Upper lobe of right lung (tissue), 1 donor: ENCODE data around the gene RMC1. TPM values are rescaled to one million over a fixed set of nuclear protein-coding genes. Genes with fewer than 3 reads are reported as not detected.

Experiments
- ATAC-seq: fragments of 200-7000 bp; cut with Tn5 transposase; one replicate; pipeline ENCODE4 v1.9.1; 2020; ENCODE audit warnings: mild to moderate bottlenecking, moderate library complexity
- DNase-seq: peaks from one replicate; pipeline ENCODE4 v3.0.0-alpha.2; 2020
- H3K27ac ChIP-seq: fragments of 200-600 bp; one replicate; pipeline ENCODE4 v1.8.0; 2022
- H3K27me3 ChIP-seq: fragments of 200-600 bp; one replicate; pipeline ENCODE4 v1.8.0; 2022; ENCODE audit warnings: mild to moderate bottlenecking
- H3K36me3 ChIP-seq: fragments of 200-600 bp; one replicate; pipeline ENCODE4 v1.8.0; 2022
- H3K4me1 ChIP-seq: fragments of 200-600 bp; one replicate; pipeline ENCODE4 v1.8.0; 2022
- H3K4me3 ChIP-seq: fragments of 200-600 bp; one replicate; pipeline ENCODE4 v1.8.0; 2022; ENCODE audit warnings: mild to moderate bottlenecking
- H3K9me3 ChIP-seq: fragments of 200-600 bp; one replicate; pipeline ENCODE4 v1.8.0; 2022
- intact Hi-C: fragments of 100-400 bp; cut with DNase I; formaldehyde crosslinking; loops from one replicate; pipeline ENCODE4 v1.11.0; 2022
- total RNA-seq: library from RNA; stranded (reverse); fragmentation: NEBNext Ultra II Directional; extraction: Animal tissue kit (Norgen Biotek cat#: 25700); gene quantifications from one replicate; pipeline ENCODE4 v1.2.1, GENCODE V29; 2021
- TF ChIP-seq, protein P1 (sequence below): fragments of 200-600 bp; IDR thresholded peaks from one replicate; pipeline ENCODE4 v1.8.0; 2022; ENCODE audit warnings: antibody characterized with exemption
- donor health status: DM: no; HTN: yes; CAD: no; lungs with severe emphysema.

RMC1 gene
- total RNA-seq, 1 donor from 2014 or later = 42.5 TPM

DNA sequence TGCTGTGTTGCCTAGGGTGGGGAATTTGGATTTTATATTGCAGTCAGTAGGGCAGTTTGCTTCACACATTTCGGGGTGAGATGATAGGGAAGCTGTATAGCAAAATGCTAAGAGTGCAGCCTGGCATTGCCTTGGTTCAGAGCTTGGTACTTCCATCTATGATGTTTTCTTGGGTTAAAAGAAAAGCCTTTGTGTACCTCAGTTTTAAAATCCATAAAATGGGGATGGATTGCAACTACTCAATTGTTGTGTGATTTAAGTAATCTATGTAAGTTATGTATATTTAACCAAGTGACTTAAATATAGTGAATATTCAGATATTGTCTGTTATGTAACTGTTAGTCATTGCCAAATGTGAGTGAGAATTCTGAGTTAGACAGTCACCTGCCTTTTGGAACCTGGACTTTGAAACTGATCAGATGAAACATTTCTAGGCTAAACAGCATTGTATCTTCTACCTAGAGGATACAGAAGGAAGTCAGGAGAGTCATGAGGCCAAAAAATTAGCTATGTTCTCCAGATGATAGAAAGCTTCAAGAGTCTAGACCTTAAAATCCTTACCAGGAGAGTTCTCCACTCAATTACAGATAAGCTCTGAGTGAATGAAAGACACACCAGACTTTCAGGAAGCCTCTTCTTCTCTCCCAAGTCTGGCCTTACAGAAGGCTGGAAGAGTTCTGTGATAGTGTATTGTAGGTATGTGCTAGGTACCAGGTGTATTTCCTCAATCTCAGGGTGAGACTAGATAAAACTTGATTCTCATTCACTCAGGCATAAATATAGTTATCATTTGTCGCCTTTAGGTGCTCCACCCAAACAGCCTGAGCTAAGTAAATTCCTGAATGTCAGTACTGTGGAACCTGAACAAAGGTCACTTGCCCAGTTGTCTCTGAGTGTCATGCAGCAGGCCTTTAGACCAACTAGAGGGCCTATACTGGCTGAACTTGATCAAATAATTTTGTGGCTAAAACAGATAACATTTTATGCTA is 42.7 kb upstream of the RMC1 start:
- no peak for DNase-seq
- ATAC-seq = no peak

DNA sequence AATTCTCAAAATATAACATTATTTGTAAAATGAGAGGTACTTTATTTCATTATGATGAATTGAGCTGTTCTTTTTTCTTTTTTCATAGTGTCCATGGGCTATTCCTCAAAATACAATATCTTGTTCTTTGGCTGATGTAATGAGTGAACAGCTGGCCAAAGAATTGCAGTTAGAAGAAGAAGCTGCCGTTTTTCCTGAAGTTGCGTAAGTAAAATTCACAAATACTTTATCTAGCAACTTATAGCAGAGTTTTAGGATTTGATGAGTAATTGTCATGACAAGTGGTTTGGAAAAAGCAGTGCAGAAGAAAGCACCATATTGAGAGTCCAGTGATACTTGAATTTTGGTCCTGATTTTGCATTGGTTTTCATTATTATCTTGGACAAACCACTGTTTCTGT is 40.4 kb upstream of the RMC1 start:
- H3K4me1 ChIP-seq = peaks cover 34% of the 10 kb centered on the region
- H3K36me3 ChIP-seq = peaks cover 62% of the 10 kb centered on the region
- H3K4me3 ChIP-seq = no peak overlapping the region
- intact Hi-C loops = no loop called here
- H3K27me3 ChIP-seq = no peaks in the 10 kb centered on the region
- DNase-seq (no peak), ATAC-seq (no peak)
- TF ChIP-seq, protein P1, sequence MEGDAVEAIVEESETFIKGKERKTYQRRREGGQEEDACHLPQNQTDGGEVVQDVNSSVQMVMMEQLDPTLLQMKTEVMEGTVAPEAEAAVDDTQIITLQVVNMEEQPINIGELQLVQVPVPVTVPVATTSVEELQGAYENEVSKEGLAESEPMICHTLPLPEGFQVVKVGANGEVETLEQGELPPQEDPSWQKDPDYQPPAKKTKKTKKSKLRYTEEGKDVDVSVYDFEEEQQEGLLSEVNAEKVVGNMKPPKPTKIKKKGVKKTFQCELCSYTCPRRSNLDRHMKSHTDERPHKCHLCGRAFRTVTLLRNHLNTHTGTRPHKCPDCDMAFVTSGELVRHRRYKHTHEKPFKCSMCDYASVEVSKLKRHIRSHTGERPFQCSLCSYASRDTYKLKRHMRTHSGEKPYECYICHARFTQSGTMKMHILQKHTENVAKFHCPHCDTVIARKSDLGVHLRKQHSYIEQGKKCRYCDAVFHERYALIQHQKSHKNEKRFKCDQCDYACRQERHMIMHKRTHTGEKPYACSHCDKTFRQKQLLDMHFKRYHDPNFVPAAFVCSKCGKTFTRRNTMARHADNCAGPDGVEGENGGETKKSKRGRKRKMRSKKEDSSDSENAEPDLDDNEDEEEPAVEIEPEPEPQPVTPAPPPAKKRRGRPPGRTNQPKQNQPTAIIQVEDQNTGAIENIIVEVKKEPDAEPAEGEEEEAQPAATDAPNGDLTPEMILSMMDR = no peak
- H3K9me3 ChIP-seq = no peaks in the 10 kb centered on the region
- no peak overlapping the region for H3K27ac ChIP-seq

More for the DNA sequence above, 42.7 kb upstream of the RMC1 start:
- Histone ChIP-seq H3K36me3 (peaks cover 43% of the 10 kb centered on the region), H3K27ac (no peak overlapping the region), H3K4me3 (no peak overlapping the region), H3K9me3 (no peaks in the 10 kb centered on the region), H3K27me3 (no peaks in the 10 kb centered on the region), H3K4me1 (peaks cover 48% of the 10 kb centered on the region)
- TF ChIP-seq, protein P1 = no peak
- intact Hi-C loops = no loop called here

- Histone ChIP-seq H3K27me3 (no peaks in the 10 kb centered on the region), H3K27ac (no peak overlapping the region), H3K9me3 (no peaks in the 10 kb centered on the region), H3K4me1 (no peaks in the 10 kb centered on the region), H3K4me3 (no peak overlapping the region), H3K36me3 (peaks cover 98% of the 10 kb centered on the region)
- intact Hi-C loops = no loop called here
- DNase-seq = no peak
- TF ChIP-seq, protein P1 = no peak
- no peak for ATAC-seq
Observed at GRCh38 chr18:23468753-23469459, 34.4 kb upstream of the RMC1 start.

- intact Hi-C loops = no loop called here
- Histone ChIP-seq H3K4me3 (no peak overlapping the region), H3K4me1 (no peaks in the 10 kb centered on the region), H3K27me3 (no peaks in the 10 kb centered on the region), H3K36me3 (peaks cover 98% of the 10 kb centered on the region), H3K27ac (no peak overlapping the region), H3K9me3 (no peaks in the 10 kb centered on the region)
- DNase-seq (no peak), ATAC-seq (no peak)
- TF ChIP-seq, protein P1 = no peak
Observed at GRCh38 chr18:23470620-23471387, 32.5 kb upstream of the RMC1 start.

DNA sequence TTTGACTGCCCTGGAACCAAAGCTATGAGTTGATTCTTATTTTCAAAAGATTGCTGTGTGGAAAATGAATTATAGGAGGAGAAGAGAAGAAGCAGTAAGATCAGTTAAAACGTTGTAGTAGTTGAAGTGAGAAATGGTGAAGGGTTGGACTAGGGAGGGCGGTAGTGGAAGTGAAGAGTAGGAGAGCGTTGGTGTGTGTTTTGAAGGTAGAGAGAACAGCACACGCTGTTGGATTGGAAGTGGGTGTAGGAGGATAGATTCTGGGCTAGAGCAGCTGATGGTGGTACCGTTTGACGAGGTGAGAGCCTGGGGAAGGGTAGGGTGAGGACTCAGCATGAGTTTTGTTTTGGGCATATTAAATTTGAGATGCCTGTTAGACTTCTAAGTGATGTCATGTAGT is 31.8 kb upstream of the RMC1 start:
- TF ChIP-seq, protein P1 = no peak
- intact Hi-C loops = no loop called here
- H3K4me3 ChIP-seq = no peak overlapping the region
- H3K36me3 ChIP-seq = peaks cover 98% of the 10 kb centered on the region
- H3K27me3 ChIP-seq = no peaks in the 10 kb centered on the region
- no peaks in the 10 kb centered on the region for H3K4me1 ChIP-seq
- DNase-seq (no peak), ATAC-seq (no peak)
- no peaks in the 10 kb centered on the region for H3K9me3 ChIP-seq
- no peak overlapping the region for H3K27ac ChIP-seq
